SK-N-DZ (cell line): Measurements from ENCODE around the gene SLFNL1.

ENCODE experiments used
- DNase-seq: peaks from one replicate; pipeline ENCODE4 v3.0.0-alpha.2; 2015; ENCODE audit warnings: low spot score

The SLFNL1 gene

GRCh38 chr1:40986956-40987355 lies 34.6 kb downstream of the SLFNL1 start:
- DNase-seq = no peak

- DNase-seq = no peak
Observed at GRCh38 chr1:40986328-40986783, 35.2 kb downstream of the SLFNL1 start.

DNA sequence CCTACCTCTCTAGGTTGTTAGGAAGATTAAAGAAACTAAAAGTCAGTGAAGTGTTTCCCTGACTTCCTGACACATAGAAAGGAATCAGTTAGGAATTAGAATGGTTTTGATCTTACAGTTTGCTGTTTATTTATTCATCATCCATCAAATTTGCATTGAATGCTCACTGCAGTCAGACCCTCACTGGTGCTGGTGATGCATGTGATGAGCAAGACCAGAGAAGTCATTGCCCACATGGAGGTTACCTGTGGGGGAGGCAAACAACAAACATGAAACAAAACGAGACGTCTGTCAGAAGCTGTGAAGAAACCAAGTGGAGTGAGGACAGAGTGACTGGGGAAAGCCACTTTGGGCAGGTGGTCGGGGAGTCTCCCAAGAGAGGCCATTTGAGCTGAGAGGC lies 35.6 kb downstream of the SLFNL1 start:
- DNase-seq = no peak

GRCh38 chr1:40985161-40985560 lies 36.4 kb downstream of the SLFNL1 start:
- DNase-seq = no peak

DNA sequence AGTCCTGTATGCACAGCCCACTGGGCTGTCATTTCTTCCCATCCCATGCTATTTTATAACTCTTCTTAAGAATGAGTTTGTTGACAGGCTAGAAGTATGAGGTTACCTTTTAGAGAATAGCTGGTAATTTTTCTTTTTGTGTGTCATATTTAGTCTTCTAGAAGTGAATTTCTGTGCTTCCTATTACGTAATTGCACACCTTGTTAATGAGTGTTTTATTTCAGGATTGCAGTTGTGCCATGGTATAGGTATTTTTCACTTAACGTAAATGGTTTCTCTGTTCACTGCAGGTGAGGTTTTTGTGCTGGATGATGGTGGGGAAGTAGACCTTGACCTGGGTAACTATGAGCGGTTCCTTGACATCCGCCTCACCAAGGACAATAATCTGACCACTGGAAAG lies 37.0 kb downstream of the SLFNL1 start:
- DNase-seq = no peak

- no peak for DNase-seq
Observed at GRCh38 chr1:40984066-40984465, 37.5 kb downstream of the SLFNL1 start.

DNA sequence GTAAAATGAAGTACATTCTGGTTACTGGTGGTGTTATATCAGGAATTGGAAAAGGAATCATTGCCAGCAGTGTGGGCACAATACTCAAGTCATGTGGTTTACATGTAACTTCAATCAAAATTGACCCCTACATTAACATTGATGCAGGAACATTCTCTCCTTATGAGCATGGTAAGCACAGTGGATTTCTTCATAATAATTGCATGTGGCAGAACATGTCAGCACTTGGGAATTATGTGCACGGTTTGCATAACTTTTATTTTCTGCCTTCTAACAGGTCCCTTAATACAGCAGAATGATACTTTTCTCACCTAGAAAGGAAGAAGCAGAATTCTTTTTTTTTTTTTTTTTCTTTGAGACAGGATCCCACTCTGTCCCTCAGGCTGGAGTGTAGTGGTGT lies 38.2 kb downstream of the SLFNL1 start:
- no peak for DNase-seq

DNA sequence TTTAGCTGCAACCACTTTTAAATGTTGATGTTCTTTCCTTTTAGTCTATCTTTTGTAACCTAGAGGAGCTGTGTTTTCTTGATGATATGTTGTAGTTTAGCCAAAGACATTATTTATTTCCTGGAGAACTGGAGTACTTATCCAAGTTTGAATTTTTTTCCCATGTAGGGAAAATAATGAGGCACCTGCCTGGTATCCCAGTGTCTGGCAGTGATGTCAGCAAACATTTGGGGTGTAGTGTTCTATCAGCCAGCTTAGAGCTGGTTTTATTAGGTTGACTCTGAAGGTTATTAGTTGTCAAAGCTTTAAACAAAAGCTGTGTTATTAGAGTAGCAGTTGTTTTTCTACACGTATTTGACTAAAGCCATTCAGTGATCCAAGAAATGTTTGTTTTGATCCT lies 38.8 kb downstream of the SLFNL1 start:
- no peak for DNase-seq

GRCh38 chr1:40981691-40982448 lies 39.7 kb downstream of the SLFNL1 start:
- no peak for DNase-seq

GRCh38 chr1:40980453-40981121 lies 40.9 kb downstream of the SLFNL1 start:
- DNase-seq = peak; percentile 46

- no peak for DNase-seq
Observed at GRCh38 chr1:40980068-40980452, 41.5 kb downstream of the SLFNL1 start.

DNA sequence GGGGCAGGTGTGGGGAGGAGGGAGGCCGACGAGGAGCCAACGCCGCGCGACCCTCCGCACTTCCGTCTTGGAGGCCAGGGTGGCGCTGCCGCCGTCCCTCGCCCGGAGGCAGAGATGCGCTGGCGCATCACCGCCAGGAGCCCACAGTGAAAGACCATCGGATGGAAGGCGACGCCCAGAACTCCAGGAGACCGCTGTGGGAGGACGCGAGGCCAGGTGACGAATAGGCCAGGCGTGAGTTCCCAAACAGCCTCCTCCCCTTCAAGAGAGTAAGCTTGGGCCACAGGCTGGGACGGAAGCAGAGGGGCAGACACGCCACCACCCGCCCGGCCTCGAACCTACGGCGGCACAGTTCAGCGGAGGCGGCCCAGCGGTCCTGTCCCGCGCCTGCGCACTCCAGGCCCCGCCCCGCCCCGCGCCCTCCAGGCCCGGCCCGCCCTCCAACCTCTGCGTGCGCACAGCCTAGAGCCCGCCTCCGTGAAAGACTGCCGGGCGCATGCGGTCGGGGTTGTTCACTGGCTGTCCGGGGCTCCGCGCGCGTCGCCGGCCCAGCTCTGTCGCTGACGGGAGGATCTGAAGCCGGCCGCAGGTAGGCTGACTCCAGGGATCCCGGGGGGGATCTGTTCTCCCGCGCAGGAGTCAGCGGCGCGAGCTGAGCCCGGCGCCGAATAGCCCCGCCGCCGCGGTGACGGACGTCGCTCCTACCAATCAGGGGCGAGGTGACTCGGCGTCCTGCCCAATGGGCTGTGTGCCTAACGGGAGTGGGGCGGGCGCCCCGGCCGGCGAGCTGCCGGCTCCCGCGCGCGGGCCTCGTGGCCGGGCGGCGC lies 42.1 kb downstream of the SLFNL1 start, which contains the start of gene CTPS1:
Gene CTPS1, plus strand, starts transcription at position 456 of the 827 bp plus-strand sequence. CDS start 3,595 bp downstream, outside the sequence.
- peak; percentile 91 for DNase-seq

GRCh38 chr1:40978886-40979240 lies 42.7 kb downstream of the SLFNL1 start:
- no peak for DNase-seq

- no peak for DNase-seq
Observed at GRCh38 chr1:40977716-40978115, 43.8 kb downstream of the SLFNL1 start.

GRCh38 chr1:40976952-40977690 lies 44.4 kb downstream of the SLFNL1 start:
- no peak for DNase-seq

GRCh38 chr1:40974945-40975344 lies 46.6 kb downstream of the SLFNL1 start:
- DNase-seq = no peak

GRCh38 chr1:40973912-40974311 lies 47.6 kb downstream of the SLFNL1 start:
- no peak for DNase-seq

- DNase-seq = no peak
Observed at GRCh38 chr1:40971966-40972365, 49.6 kb downstream of the SLFNL1 start.

DNA sequence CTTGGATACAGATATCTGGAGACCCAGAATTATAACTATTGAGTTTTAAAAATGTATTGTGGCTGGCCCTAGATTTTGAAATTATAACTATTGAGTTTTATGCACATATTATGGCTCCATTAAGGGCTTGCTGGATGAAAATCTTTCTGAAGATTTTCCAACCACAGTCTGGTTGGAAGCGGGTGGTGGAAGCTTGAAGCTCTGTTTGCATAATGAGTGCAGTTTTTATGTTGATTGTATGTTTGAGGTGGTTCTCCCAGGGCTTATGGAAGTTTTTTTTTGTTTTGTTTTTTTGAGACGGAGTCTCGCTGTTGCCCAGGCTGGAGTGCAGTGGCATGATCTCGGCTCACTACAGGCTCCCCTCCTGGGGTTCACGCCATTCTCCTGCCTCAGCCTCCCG lies 52.1 kb downstream of the SLFNL1 start:
- DNase-seq = no peak

- DNase-seq = no peak
Observed at GRCh38 chr1:40966417-40966816, 55.1 kb downstream of the SLFNL1 start.
